Measurements from ENCODE around the gene APOBEC4. TPM values are rescaled to one million over a fixed set of nuclear protein-coding genes. Genes with fewer than 3 reads are reported as not detected.

Gene APOBEC4
- total RNA-seq, 1 experiment from 2014 or later: not detected

DNA sequence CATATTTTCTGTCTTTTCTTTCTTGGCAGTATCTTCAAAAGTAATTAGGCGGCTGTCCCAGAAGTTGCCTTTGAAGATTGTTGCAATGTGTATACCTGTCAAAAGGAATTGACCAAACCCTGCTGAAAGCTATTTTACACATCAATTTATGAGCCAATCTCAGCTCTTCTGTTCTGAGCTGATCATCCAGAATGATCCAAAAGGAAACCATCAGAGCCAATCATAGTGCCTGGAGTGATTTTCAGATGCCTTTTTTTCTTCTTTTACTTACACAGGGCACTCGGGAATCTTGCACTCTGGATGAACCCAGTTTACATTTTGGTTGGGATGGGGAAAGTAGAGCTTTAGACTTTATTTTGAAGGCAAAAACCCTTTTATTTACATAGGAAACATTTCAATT, 21.8 kb upstream of the APOBEC4 start:
- DNase-seq (ENCODE audit: low spot score): no peak

DNA sequence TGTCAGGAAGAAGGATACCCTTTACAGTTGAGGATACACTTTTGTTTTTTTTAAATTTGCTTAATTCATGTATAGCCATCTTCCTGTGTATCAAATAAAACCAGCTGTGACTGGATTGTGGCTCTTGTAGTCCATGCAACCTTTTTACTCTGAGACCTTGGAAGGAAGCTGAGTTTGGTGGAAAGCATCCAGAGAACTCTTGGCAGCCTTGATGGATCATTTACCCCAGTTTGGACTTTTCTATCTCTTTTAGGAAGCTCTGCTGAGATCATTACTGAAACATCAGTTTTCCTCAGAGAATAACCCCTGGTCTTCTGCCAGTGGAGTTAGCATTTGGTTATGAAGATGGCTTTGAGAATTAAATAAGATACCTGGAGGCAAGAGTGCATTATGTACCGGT, 21.2 kb upstream of the APOBEC4 start:
- DNase-seq (ENCODE audit: low spot score): no peak

DNA sequence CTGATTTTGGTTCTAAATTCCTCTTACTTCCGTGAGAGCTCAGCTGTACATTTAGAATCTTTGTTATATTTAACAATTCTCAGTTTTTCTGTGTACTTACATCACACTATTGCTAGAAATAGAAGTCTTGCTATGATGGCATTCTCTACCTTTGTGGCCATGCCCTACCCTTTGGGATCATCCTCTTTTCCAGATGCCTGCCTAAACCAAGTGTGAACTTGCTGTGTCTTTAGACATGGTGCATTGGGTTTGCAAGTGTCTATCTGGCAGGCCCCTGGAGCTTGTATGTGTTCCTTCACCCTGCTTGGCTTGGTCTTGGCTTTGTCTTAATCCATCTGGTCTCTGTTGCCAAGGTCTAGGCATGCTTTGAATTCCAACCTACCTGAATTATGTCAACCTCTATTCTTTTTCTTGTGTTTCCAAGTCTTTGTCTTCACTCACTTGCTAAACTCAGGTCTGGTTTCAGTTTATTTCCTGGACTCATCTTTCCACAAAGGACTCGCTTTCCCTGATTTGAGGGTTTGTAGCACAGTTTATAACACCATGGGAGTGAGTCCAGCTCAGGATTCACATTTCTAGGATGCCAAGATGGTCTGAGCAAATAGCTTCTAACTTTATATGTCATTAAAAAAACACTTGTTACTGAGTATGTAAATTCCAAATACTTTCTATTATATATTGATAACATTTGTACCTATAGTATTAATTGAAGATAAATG, 20.6 kb upstream of the APOBEC4 start:
- DNase-seq (ENCODE audit: low spot score): no peak

DNA sequence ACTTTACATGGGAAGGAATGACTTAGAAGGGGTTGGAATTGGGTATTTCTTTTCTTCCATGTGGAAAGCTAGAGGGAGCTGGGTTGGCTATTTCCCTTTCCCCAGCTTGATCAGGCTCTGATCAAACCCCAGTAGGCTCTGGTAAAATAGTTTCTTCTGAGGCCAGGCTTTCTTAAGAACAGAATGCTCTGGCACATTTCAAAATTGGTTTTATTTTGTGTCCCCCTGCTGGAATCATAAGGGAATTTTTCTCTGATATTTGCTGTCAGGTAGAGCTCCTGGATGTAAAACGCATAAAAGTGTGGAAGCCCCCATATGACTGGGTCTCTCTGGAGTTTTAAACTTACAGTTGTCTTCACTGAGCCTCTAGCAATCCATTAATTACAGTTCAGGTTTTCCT, 17.1 kb upstream of the APOBEC4 start:
- DNase-seq (ENCODE audit: low spot score): no peak

DNA sequence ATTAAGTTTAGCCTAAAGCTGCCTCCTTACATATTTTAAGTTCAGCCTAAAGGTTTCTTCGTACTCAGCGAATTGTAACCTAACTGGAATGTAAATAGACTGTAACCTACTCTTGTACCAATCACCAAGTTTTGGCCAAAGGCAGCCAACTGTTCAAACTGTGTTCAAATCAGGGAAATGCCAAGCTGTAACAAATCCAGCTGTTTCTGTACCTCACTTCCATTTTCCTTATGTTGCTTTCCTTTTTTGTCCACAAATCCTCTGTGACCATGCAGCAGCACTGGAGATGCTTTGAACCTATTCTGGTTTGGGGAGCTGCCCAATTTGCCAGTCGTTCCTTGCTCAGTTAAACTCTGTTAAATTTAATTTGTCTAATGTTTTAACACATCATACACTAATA, 3.2 kb upstream of the APOBEC4 start:
- DNase-seq (ENCODE audit: low spot score): no peak

DNA sequence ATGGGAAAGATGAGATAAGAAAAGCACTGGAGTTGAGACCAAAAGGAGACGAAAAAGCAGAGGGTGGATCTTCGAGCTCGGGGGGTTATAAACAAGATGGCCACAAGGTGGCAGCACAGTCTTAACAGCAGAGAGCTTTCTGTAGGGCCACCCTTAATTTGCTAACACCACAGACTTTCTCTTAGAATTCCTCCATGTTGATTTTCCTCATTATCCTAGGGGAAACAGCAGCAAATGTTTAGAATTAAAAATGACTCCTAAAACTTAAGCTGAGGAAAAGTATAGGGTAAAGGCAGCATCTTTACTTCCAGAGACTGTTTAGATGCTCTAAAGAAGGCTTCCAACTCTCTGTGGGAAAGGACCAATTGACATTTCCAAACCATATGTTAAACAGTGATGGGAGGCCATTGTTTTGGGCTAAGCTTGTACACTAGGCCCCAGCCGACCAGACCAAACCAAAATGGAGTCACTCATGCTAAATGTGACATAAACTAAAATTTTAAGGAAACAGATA, 2.5 kb upstream of the APOBEC4 start:
- peak; percentile 74 for DNase-seq (ENCODE audit: low spot score)

DNA sequence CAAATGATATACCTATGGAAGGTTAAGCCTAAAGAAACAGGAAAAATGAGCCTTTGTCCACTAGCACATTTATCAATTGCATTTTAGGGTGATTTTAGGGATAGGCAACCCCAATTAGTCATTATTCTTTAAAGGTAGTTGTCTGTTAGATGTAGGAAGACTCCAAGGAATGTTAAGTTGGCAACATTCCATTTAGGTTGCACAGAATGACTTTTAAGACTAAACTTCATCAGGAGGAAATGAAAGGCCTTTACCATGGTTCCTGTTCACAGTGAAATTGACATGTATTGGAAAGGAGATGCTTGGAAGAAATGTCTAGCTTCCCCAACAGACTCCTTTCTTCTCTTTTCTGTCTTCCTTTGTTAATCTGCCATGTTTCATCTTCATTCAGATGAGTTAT, 1.6 kb upstream of the APOBEC4 start:
- DNase-seq (ENCODE audit: low spot score): no peak

DNA sequence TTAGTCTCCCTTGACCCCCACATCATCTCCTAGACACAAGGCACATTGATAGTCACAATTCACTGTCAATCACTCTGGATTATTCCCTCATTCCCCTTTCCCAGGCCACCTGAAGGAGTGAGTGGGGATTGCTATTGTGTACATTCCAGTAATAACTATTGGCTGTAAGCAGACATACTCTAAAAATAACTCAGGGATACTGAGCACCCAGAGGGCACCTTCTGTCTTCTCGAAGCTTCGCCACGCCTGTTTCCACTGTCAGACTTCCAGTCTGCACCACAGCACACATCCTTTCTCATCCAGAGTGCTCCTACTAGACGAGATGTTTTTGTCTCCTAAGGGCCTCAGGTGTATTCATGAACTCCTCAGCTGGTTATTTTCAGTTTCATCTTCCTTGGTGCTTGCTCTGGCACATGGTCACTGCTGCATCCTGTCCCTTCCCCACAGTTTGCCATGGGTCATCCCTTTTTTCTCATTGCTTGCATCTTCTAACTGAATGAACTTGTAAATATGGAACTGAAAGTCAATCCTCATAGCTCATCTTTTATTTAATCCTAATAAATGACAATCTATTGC, 848 bp upstream of the APOBEC4 start:
- no peak for DNase-seq (ENCODE audit: low spot score)

DNA sequence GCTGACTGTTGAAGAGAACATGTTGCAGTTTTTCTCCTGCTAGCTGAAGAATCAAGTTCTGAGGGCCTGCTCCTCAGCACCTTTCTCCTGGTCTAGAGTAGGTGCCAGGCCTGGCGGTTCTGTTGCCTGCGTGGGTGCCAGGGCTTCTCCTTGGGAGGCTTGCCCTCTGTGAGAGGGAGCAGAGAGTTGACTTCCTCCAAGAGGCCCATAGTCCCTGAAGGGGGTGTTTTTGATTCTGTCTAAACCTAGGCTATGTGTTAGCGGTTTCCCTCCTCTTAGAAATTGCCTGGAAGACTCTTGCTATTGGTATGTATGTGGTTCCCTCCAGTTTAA, 312 bp upstream of the APOBEC4 start:
- no peak for DNase-seq (ENCODE audit: low spot score)

DNA sequence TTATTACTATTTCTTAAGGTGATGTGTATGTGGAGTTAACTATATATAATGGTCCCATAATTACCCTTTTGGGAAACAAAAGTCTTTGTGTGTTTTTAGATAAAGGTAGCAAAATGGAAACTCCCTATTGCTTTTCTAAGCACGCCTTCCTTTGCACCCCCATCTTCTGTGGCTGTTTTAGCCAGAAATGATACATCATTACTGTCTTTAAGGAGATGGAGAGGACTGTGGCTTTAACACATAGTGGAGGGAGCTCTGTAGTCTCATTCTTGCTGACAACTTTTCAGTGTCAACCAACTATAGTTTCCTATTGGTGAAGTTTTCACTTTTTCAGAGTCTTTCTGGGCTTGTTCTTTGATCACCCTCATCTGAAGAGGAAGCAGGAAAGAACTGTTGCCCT, 1.0 kb downstream of the APOBEC4 start:
- no peak for DNase-seq (ENCODE audit: low spot score)

DNA sequence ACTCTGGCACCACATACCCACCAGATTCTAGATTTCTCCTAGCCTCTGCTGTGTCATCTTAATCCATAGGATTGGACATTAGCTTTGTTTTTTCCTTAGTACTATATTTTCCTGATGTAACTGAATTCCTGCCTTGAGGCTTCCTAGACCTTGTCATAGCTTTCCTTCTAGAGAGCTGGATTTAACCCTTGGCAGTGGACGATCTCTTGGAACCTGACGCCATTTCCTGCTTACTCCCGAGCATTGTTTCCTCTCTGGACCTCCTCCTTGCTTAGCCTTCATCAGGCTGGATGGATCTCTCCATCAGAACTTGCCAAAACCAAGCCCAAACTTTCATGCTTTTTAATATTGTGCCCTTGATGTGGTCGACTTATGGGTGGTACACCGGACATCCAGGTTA, 1.5 kb downstream of the APOBEC4 start:
- DNase-seq (ENCODE audit: low spot score): no peak

DNA sequence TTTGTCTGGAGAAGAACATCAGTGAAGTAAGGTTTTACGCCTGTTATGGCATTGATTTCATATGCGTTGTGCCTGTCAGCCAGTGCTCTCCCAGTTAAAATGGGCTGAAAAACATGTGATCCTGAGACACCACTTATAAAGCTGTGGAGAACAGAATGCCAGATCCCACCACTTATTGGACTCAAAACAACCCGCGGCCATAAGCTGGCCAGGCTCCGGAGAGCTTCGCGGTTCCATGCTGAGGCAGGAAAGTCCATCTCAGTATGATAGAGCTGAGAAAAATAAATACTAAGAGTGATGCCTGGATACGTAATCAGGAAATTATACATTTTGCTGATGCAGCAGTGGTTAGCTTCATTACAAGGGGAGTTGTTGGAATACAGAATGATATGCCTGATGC, 5.1 kb downstream of the APOBEC4 start:
- DNase-seq (ENCODE audit: low spot score): no peak

DNA sequence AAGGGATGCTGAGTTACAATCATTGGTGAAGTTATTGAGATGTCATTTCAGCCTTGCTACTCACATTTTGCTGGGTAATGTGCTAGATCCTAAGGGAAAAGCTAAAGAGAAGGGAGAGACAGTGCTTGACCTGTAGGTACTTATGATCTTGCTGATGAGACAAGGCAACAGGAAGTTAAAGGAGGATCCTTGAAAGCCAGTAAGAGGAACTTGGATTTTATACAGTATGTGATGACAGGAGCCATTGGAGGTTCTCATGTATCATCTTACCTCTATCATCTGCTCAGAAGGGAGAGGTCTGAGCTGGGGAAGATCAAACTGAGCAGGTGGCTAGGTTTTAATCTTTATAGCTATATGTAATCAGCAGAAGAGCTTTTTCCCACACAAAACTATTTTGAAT, 6.3 kb downstream of the APOBEC4 start:
- DNase-seq (ENCODE audit: low spot score): no peak

DNA sequence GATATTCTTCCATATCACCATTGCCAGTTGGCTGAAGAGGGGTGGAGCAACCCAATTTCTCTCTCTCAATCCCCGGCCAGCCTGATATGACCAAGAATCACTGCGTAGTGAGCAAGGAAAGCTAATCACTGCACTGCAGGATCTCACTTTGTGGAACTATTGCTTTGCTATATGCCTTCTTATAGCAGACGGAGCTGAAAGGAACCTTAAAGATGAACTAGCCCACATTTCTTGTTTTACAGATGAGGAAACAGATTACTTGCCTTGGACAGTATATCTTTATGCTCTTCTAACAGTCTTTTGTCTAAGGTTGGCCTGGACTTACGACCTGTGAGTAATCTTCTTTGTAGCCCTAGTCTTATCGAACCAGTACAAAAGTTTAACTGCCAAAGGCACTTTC, 7.6 kb downstream of the APOBEC4 start:
- DNase-seq (ENCODE audit: low spot score): no peak

DNA sequence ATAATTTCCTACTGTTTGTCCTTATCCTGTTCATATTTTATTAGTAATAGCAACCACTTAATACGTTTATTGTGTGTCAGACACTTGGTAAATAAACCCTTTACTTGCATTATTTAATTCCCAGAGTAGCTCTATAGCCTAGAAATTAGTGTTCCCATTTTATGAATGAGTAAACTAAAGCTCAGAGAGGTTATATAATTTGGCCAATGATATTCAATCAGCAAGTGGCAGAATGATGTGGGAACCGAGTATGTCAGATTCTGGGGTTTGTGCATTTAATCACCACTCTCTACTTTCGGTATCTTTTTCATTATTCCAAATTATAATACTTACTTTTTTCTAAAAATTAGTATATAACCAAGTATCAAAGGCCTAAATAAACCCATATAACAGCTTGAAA, 10.9 kb downstream of the APOBEC4 start:
- DNase-seq (ENCODE audit: low spot score): no peak

DNA sequence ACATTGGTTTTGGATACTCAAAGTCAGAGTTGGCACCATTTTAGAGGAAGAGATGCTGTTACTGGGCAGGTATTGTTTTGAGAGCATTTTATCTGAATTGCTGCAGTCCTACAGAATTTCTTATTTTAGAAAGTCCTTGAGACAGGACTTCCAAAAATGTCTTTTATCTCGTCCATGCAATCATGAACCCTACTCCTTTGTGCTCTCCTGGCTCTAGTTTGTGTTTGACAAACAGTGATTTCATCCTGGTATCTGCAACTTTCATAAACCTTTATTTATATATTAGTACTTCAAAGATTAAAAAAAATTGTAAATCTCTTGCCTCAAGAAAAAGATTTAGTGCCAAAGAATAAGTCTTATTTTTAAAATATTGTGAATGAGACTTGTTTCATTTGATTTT, 12.9 kb downstream of the APOBEC4 start:
- no peak for DNase-seq (ENCODE audit: low spot score)

DNA sequence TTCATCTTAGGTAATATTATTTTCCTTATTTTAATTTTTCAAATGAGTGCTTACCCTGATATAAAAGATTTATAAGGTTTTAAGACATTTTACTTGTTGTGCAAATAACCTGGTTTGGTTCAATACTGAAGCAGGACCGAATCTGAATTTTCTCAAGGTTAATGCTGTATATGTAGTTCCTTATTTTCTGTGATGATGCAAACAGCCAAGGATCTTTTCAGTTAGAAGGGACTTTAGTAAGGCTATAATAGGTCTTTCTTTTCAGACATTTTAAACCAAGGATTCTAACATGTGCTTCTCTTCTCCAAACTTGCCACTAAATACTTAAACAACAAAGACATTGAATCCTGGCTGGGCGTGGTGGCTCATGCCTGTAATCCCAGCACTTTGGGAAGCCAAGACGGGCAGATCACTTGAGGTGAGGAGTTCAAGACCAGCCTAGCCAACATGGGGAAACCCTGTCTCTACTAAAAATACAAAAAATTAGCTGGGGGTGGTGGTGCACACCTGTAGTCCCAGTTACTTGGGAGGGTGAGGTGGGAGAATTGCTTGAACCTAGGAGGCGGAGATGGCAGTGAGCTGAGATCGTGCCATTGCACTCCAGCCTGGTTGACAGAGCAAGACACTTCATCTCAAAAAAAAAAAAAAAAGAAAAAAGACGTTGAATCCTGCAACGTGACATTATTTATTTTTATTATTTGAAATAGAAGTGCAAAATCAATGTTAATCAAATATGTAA, 14.3 kb downstream of the APOBEC4 start:
- no peak for DNase-seq (ENCODE audit: low spot score)

DNA sequence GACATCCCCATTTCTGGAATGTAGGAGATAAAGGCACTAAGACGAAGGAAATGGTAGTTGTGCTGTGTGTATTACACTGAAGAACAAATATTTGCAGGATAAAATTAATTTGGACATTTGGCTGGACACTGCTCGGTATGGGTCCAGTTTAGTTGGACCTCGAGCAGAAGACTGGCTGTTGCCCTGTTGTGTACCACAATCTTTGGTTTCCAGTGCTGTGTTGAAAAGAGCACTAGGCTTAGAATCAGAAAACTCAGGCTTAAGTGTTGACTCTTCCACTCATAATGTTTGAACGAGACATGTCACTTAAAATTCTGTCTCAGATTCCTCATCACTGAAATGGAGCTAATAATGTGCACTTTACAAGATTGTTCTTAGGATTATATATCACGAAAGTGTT, 16.3 kb downstream of the APOBEC4 start:
- no peak for DNase-seq (ENCODE audit: low spot score)

DNA sequence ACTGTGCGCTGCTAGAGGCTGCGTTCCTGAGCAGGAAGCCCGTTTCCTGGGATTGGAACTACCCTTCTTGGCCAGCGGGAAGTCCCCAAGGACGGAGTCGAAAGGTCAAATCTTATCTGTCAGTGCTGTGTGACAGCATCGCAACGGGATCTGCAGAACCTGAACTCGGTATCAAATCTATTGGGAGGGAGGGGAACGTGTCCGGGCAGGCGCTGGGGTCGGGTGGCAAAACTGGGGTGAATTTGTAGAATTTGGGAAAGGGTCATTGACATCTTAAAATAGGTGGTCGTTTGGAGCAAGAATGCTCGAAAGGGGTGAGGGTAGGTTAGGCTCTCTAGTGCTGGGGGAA, 16.8 kb downstream of the APOBEC4 start:
- no peak for DNase-seq (ENCODE audit: low spot score)

DNA sequence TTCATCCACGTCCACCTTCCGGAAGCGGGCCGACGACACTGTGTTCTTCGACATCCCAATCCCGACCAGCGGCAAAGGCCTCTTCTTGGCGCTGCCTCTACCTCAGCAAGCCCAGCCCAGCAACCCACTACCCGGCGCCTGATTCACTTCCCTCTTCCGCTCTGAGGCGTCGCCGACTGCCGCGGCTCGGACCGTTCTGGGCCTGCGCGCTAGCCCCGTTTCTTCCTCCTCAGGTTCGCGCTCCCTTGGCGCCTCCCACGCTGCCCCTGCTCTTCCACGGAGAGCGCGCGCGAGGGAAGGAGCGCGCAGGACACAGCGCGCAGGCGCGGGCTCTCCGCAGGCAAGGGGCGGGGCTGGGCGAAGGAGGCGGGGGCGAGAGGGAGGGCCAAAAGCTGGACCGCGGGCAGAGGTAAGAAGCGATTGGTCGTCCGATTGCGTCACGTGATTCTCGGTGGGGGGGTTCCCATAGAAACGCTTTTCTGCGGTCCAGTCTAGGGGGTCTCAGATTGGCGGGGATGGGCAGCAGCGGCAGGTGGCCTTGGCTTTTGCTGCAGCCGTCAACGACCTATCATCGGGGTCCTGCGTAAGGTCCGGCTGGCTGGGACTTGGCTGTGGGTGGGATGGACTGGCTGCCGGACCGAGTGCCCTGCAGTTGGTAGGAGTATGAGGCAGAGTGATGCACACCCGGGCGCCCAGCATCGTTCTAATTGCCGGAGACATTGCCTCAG, 17.3 kb downstream of the APOBEC4 start, which contains the start of gene ARPC5:
TSS of gene ARPC5 (minus strand) at position 178 of the 728 bp plus-strand sequence. CDS start at position 54, 124 bp downstream.
- DNase-seq (ENCODE audit: low spot score): peak; percentile 95

DNA sequence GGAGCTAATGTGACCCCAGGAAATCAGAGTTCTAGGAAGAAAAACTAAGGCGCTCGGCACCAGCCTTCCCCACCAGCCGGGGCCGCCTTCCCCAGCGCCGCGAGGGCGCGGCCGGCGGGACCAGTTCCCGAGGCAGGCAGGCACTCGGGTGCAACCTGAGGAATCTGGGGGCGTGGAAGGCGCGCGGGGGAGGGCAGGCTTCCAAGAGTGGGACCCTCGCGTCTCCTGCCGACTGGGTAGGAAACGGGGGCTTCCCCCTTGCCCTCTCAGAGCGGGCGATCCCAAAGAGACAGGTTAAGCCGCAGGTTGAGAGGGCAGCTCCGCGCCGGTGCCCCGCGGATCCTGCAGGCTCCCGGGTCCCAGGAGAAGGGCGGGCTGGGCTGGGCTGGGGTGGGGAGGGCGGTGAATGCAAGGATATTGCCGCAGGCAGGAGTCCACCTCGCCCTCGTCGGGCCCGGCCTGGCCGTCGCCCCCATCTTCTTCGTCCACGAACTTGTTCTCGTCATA, 18.0 kb downstream of the APOBEC4 start:
- DNase-seq (ENCODE audit: low spot score): no peak

DNA sequence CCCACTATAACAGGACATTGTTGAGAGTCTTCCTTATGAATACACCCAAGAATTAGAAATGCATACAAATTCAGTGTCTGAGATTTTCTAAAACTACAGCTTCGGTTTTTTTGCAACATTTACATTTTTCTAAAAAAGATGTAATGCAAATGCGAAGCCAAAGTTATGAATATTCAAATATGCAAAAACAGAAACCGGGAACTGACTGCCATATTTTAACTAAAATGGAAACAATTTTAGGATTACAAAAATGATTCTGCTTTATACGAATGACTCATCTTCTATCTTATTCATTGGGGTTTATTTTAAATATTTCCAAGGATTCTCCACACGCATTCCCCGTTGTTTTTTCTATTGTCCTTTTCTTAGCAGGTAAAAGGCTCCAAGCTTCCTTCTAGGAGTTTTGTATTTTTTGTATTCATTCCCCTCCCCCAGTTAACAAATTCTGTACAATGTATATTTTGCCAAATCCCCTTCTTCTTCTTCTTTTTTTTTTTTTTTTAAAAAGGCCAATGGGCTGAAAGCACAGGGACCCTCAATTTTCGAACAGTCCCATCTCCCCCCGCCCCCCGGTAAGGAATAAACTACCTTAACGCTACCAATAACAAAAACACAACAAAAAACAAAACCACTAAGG, 18.6 kb downstream of the APOBEC4 start:
- no peak for DNase-seq (ENCODE audit: low spot score)
